MM.1S (cell line): Measurements from ENCODE around the gene SH3PXD2B.
"Not testable (repeated sequence)": the region's sequence is repeated elsewhere in the genome, so short reads cannot be mapped to it uniquely, and the experiment has no call there.

ENCODE experiments used
- DNase-seq: peaks from one replicate; pipeline ENCODE4 v3.0.0-alpha.2; 2015
- H2AFZ ChIP-seq: fragments of 300-600 bp; sonication (generic); 2 replicates; pipeline ENCODE4 v1.6.0; 2016; ENCODE audit warnings: antibody characterized with exemption, low read length
- H3F3A ChIP-seq: fragments of 300-600 bp; sonication (generic); 2 replicates; pipeline ENCODE4 v1.6.1; 2016; ENCODE audit warnings: mild to moderate bottlenecking, antibody characterized with exemption, low read length, moderate library complexity, mixed read lengths; ENCODE audit not compliant: insufficient read depth
- H3K27ac ChIP-seq: fragments of 300-600 bp; sonication (generic); 2 replicates; pipeline ENCODE4 v1.5.1; 2016; ENCODE audit warnings: mild to moderate bottlenecking, low read length
- H3K27me3 ChIP-seq: fragments of 300-600 bp; sonication (generic); replicated peaks from 2 replicates; pipeline ENCODE4 v1.6.0; 2016; ENCODE audit warnings: low read length; ENCODE audit not compliant: insufficient read depth
- H3K36me3 ChIP-seq: fragments of 300-600 bp; sonication (generic); replicated peaks from 2 replicates; pipeline ENCODE4 v1.6.1; 2016; ENCODE audit warnings: mild to moderate bottlenecking, low read length, mixed read lengths; ENCODE audit not compliant: insufficient read depth
- H3K4me1 ChIP-seq: fragments of 300-600 bp; sonication (generic); 2 replicates; pipeline ENCODE4 v1.6.1; 2016; ENCODE audit warnings: low read length, mixed read lengths
- H3K4me2 ChIP-seq: fragments of 300-600 bp; sonication (generic); 2 replicates; pipeline ENCODE4 v1.6.0; 2016; ENCODE audit warnings: low read depth, low read length
- H3K4me3 ChIP-seq: fragments of 300-600 bp; sonication (generic); 2 replicates; pipeline ENCODE4 v1.5.1; 2016; ENCODE audit warnings: low read length, mixed read lengths
- H3K79me2 ChIP-seq: fragments of 300-600 bp; sonication (generic); 2 replicates; pipeline ENCODE4 v1.6.1; 2016; ENCODE audit warnings: mixed run types, low read length, mixed read lengths
- H3K9ac ChIP-seq: fragments of 300-600 bp; sonication (generic); 2 replicates; pipeline ENCODE4 v1.6.1; 2016; ENCODE audit warnings: low read length, mixed read lengths
- H3K9me2 ChIP-seq: fragments of 300-600 bp; sonication (generic); replicated peaks from 2 replicates; pipeline ENCODE4 v1.6.1; 2016; ENCODE audit warnings: mild to moderate bottlenecking, low read length, mixed read lengths; ENCODE audit not compliant: insufficient read depth
- H3K9me3 ChIP-seq: fragments of 300-600 bp; sonication (generic); replicated peaks from 2 replicates; pipeline ENCODE4 v1.6.1; 2016; ENCODE audit warnings: mild to moderate bottlenecking, low read length, mixed read lengths; ENCODE audit not compliant: insufficient read depth
- H4K20me1 ChIP-seq: fragments of 300-600 bp; sonication (generic); 2 replicates; pipeline ENCODE4 v1.6.1; 2016; ENCODE audit warnings: mild to moderate bottlenecking, low read length, moderate library complexity, mixed read lengths; ENCODE audit not compliant: insufficient read depth
- CTCF ChIP-seq: fragments of 300-600 bp; sonication (generic); IDR thresholded peaks from 2 replicates; pipeline ENCODE4 v1.5.1; 2016; ENCODE audit warnings: antibody characterized with exemption, low read length, mixed read lengths
- EZH2 ChIP-seq: fragments of 300-600 bp; sonication (generic); optimal IDR thresholded peaks from 2 replicates; pipeline ENCODE3; 2017; ENCODE audit warnings: low read depth, mild to moderate bottlenecking, antibody characterized with exemption, low read length, mixed read lengths
- EZH2phosphoT487 ChIP-seq: fragments of 300-600 bp; sonication (generic); IDR thresholded peaks from 2 replicates; pipeline ENCODE4 v1.6.1; 2018; ENCODE audit warnings: antibody characterized with exemption, low read length

The SH3PXD2B gene

GRCh38 chr5:172399826-172400225, 54.5 kb downstream of the SH3PXD2B start:
- no peaks in the 10 kb centered on the region for H3K79me2 ChIP-seq
- TF ChIP-seq EZH2, result no peak
- TF ChIP-seq CTCF, result no peak
- no peak for TF ChIP-seq EZH2phosphoT487
- H3K9ac ChIP-seq, result no peak overlapping the region
- no peak overlapping the region for H3K27ac ChIP-seq
- no peaks in the 10 kb centered on the region for H3K9me3 ChIP-seq
- H3K36me3 ChIP-seq, result no peaks in the 10 kb centered on the region
- H2AFZ ChIP-seq, result no peak overlapping the region
- H3K4me3 ChIP-seq, result no peak overlapping the region
- no peaks in the 10 kb centered on the region for H3K4me1 ChIP-seq
- no peaks in the 10 kb centered on the region for H4K20me1 ChIP-seq
- DNase-seq, result no peak
- no peak overlapping the region for H3K4me2 ChIP-seq
- H3K9me2 ChIP-seq, result no peaks in the 10 kb centered on the region
- no peaks in the 10 kb centered on the region for H3K27me3 ChIP-seq
- no peaks in the 10 kb centered on the region for H3F3A ChIP-seq

GRCh38 chr5:172399336-172399735, 55.0 kb downstream of the SH3PXD2B start:
- Histone ChIP-seq H3K36me3 (no peaks in the 10 kb centered on the region), H3K79me2 (no peaks in the 10 kb centered on the region), H3K27me3 (no peaks in the 10 kb centered on the region), H3K4me2 (no peak overlapping the region), H3K4me3 (no peak overlapping the region), H3K4me1 (no peaks in the 10 kb centered on the region), H3K9me3 (no peaks in the 10 kb centered on the region), H2AFZ (no peak overlapping the region), H4K20me1 (no peaks in the 10 kb centered on the region), H3K27ac (no peak overlapping the region), H3K9me2 (no peaks in the 10 kb centered on the region), H3F3A (no peaks in the 10 kb centered on the region), H3K9ac (no peak overlapping the region)
- no peak for TF ChIP-seq CTCF
- no peak for TF ChIP-seq EZH2phosphoT487
- no peak for TF ChIP-seq EZH2
- no peak for DNase-seq

GRCh38 chr5:172398645-172399044, 55.7 kb downstream of the SH3PXD2B start:
- not testable (repeated sequence) for H3K4me1 ChIP-seq, H2AFZ ChIP-seq, H3K27me3 ChIP-seq, H4K20me1 ChIP-seq, H3K4me2 ChIP-seq, H3K36me3 ChIP-seq, H3K4me3 ChIP-seq, DNase-seq, H3K9ac ChIP-seq, H3K27ac ChIP-seq, H3K9me2 ChIP-seq, H3F3A ChIP-seq, H3K79me2 ChIP-seq, H3K9me3 ChIP-seq

- not testable (repeated sequence) for H3K4me1 ChIP-seq, H3K79me2 ChIP-seq
These were observed 57.3 kb downstream of the SH3PXD2B start for GRCh38 chr5:172396994-172397393.

More at GRCh38 chr5:172396994-172397393, 57.3 kb downstream of the SH3PXD2B start:
- not testable (repeated sequence) for H3F3A ChIP-seq, H3K9me2 ChIP-seq, DNase-seq, H2AFZ ChIP-seq, H4K20me1 ChIP-seq, H3K27ac ChIP-seq, H3K27me3 ChIP-seq, H3K9ac ChIP-seq, H3K36me3 ChIP-seq, H3K9me3 ChIP-seq, H3K4me3 ChIP-seq, H3K4me2 ChIP-seq
